HG03457 (cell line): ENCODE data around the gene SLC25A21.
"Not testable (repeated sequence)": the region's sequence is repeated elsewhere in the genome, so short reads cannot be mapped to it uniquely, and the experiment has no call there.

Source experiments
- ATAC-seq: cut with Tn5 transposase; IDR thresholded peaks from one replicate; pipeline ENCODE4 v1.9.1; 2021; ENCODE audit warnings: moderate number of reproducible peaks; ENCODE audit not compliant: unreplicated experiment

SLC25A21 gene

GRCh38 chr14:36896300-36896699 is 276.1 kb downstream of the SLC25A21 start:
- not testable (repeated sequence) for ATAC-seq

- ATAC-seq: no peak
These were observed 288.4 kb downstream of the SLC25A21 start for GRCh38 chr14:36884049-36884448.

- ATAC-seq: no peak
These were observed 292.1 kb downstream of the SLC25A21 start for GRCh38 chr14:36880276-36880675.

- ATAC-seq: no peak
These were observed 292.8 kb downstream of the SLC25A21 start for GRCh38 chr14:36879558-36879957.

- no peak for ATAC-seq
These were observed 297.8 kb downstream of the SLC25A21 start for GRCh38 chr14:36874396-36875138.

GRCh38 chr14:36870776-36871175 is 301.6 kb downstream of the SLC25A21 start:
- no peak for ATAC-seq

GRCh38 chr14:36869125-36869524 is 303.3 kb downstream of the SLC25A21 start:
- no peak for ATAC-seq

- ATAC-seq: peak; percentile 87
These were observed 305.5 kb downstream of the SLC25A21 start for GRCh38 chr14:36866867-36867266.

GRCh38 chr14:36863271-36863670 is 309.1 kb downstream of the SLC25A21 start:
- no peak for ATAC-seq

GRCh38 chr14:36862237-36862636 is 310.2 kb downstream of the SLC25A21 start:
- ATAC-seq: not testable (repeated sequence)

GRCh38 chr14:36860831-36861230 is 311.6 kb downstream of the SLC25A21 start:
- no peak for ATAC-seq

- no peak for ATAC-seq
These were observed 313.3 kb downstream of the SLC25A21 start for GRCh38 chr14:36859119-36859518.

GRCh38 chr14:36857842-36858445 is 314.5 kb downstream of the SLC25A21 start:
- ATAC-seq: no peak

GRCh38 chr14:36857136-36857535 is 315.3 kb downstream of the SLC25A21 start:
- no peak for ATAC-seq

GRCh38 chr14:36856095-36856878 is 316.1 kb downstream of the SLC25A21 start:
- ATAC-seq: no peak

- ATAC-seq: no peak
These were observed 317.0 kb downstream of the SLC25A21 start for GRCh38 chr14:36855396-36855795.

GRCh38 chr14:36852981-36853691 is 319.3 kb downstream of the SLC25A21 start:
- no peak for ATAC-seq

GRCh38 chr14:36848213-36848612 is 324.2 kb downstream of the SLC25A21 start:
- ATAC-seq: no peak

GRCh38 chr14:36847366-36847765 is 325.0 kb downstream of the SLC25A21 start:
- no peak for ATAC-seq

GRCh38 chr14:36845356-36846012 is 326.9 kb downstream of the SLC25A21 start:
- ATAC-seq: no peak
